Frontal cortex (tissue), 4 donors: Measurements from ENCODE around the gene TNPO3. TPM values are rescaled to one million over a fixed set of nuclear protein-coding genes. Genes with fewer than 3 reads are reported as not detected.
A peak's percentile ranks its signal among the peaks of the same experiment; 100 is the strongest.
"Not testable (repeated sequence)": the region's sequence is repeated elsewhere in the genome, so short reads cannot be mapped to it uniquely, and the experiment has no call there.

Experiments
- DNase-seq, 2 donors: peaks; one replicate each; pipeline ENCODE4 v3.0.0; 2012; ENCODE audit warnings: low spot score in 2 of 2
- FAIRE-seq: peaks from 2 replicates; lab custom pipeline; 2012; peaks lifted over from hg19 to GRCh38; lab: Jason Lieb, UNC
- small RNA-seq: library from RNA; depleted of rRNA; stranded (forward); fragments of <200 nt; gene quantifications from one replicate; pipeline ENCODE3, GENCODE V24; 2014
- total RNA-seq: library from RNA; depleted of rRNA; stranded (reverse); fragments of >200 nt; gene quantifications from one replicate; pipeline ENCODE4 v1.2.3, GENCODE V29; 2014
- donor health status: control.
- donor health status: control.
- donor health status: control.

Gene TNPO3
- total RNA-seq, 1 donor from 2014 or later: 101 TPM

- DNase-seq (no peak), FAIRE-seq (no peak)
Measured at GRCh38 chr7:128913870-128914565, 140.9 kb downstream of the TNPO3 start.

- not testable (repeated sequence) for FAIRE-seq, DNase-seq
Measured at GRCh38 chr7:128912709-128913495, 142.0 kb downstream of the TNPO3 start.

GRCh38 chr7:128912281-128912680 is 142.6 kb downstream of the TNPO3 start:
- FAIRE-seq: no peak
- no peak for DNase-seq

- FAIRE-seq: no peak
- DNase-seq: no peak
Measured at GRCh38 chr7:128911423-128912031, 143.4 kb downstream of the TNPO3 start.

DNA sequence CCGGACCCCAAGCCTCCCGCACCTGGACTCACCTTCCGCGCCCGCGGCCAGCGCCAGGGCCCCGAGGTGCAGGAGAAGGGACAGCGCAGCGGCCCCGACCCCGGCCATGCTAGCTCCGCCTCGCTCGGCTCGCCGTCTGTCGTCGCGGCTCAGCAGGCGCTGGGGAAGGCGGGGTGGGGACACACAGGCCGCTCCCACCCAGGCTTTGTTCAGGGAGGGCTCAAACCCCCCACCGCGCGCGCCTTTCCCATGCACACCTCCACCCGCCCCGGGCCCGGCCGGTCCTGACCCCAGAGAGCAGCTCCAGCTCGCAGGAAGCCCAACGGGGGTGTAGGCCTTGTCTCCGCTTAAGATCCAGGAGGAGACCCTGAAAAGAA is 144.4 kb downstream of the TNPO3 start, which contains the start of gene KCP:
Gene KCP (minus strand): TSS at position 141 of the 377 bp plus-strand sequence. CDS start 33 bp downstream, at position 108.
- no peak for FAIRE-seq

DNA sequence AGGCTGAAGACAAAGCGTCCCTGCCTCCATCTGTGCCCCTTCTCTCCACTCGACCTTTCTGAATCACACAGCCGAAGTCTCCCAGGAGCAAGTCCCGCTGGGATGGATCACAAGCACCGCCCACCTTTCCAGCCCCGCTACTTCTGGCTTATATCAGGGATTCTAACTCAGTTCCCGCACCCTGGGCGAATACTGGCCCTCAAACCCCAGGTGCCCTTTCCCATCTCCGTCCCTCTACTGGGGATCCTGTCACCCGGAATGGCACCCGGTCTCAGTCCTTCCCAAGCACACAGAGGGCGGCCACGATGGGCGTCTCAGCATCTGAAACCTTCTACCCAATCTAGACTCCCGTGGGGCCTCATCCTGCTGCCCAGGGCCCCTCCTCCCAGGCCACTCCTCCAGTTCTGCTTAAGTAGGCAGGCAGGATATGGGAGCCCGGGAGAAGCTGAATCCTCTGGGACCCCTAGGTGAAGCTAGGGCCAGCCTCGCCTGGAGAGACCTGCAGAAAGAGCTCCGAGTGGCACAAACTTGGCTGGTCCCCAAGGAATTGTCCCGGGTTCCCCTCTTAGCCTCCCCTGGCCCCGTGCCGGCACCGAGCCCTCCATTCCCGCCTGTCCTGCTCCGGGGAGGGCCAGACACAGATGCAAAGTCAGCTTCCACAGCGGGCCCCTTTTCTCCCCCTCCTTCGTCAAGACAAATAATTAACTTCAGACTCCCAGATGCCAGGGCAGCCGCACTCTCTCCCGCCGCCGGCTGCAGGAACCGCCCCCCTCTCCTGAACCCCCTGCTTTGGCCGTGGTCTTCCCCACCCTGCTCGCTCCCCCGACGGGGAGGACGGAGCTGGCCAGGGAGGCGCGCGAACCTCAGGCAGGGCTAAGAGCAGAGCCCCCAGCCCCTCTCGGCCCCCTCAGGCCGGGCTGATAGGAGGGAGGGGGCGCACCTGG is 145.0 kb downstream of the TNPO3 start:
- FAIRE-seq: no peak
- DNase-seq: no peak

More for the DNA sequence above, 144.4 kb downstream of the TNPO3 start, which contains the start of gene KCP:
- no peak for DNase-seq

DNA sequence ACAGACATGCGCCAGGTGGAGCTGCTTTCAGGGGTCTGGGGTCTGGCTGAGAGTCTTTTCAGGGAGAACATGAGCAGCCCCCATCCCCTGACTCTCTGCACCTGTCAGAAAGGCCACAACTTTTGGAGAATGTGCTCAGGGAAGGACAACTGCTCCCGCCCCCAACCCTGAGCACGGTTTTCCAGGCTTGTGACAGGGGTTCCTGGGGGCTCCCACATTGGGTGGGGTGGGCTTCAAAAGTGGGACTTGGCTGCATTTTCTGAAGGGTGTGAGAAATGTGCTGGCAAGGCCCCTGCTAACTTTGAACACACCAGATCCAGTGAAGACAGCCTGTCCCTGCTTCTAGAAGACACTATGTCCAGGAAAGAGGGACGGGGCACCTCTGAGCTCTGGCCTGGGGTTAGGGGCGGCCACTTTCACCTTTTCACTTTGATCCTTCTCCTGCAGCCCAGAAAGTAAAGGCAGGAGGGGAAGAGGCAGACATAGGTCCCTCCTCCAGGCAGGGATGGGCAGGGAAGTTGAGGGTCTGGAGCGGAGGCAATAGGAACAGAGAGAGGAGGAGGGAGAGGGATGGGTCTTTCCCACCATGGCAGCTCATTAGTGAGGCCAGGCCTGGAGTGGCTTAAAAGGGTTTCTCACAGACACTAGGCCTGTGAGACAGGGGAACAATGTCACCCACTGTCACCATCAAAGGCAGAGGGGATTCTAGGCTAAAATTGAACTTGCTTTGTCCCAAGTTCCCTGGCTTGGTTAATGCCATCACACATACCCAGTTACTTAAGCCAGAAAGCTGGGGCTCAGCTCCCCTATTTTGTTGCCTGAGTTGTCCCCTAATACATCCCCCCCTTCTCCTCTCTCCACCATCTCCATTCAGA is 145.9 kb downstream of the TNPO3 start:
- FAIRE-seq: no peak

GRCh38 chr7:128906766-128907559 is 147.9 kb downstream of the TNPO3 start:
- DNase-seq: no peak
- no peak for FAIRE-seq

More for the DNA sequence above, 145.9 kb downstream of the TNPO3 start:
- DNase-seq: no peak

DNA sequence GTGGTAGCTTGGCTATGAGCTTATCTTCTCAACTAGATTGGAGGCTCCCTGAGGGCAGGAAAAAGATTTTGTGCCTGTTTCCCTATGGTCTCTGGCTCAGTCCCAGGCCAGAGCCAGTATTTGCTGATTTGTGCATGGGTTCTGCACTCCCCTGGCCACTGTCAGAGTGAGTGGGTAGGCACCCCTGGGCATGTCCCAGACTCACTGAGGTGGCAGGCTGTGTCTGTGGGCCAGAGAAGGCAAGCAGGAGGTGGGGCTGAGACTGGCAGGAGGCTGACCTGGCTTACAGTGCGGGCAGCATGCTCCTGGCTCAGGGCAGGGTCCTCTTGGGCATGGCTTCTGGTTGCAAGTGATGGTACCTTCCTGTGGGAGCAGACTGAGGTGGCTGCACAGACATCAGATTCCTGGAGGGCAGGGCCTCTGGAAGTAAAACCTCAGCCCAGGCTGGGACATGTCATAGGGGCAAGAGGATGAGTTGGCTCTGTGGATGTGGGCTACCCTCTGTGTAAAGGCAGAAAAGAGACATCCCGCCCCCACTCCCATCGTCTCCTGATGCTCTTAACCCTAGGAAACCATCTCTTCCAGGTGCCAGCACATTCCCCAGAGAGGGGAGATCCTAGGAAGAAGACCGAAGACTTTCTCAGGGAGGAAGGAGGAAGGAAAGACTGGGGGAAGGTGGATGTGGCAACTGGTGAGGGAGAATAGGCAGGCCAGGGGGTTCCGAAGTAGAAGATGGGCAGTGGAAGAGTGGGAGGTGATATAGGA is 148.7 kb downstream of the TNPO3 start:
- FAIRE-seq (no peak), DNase-seq (no peak)

DNA sequence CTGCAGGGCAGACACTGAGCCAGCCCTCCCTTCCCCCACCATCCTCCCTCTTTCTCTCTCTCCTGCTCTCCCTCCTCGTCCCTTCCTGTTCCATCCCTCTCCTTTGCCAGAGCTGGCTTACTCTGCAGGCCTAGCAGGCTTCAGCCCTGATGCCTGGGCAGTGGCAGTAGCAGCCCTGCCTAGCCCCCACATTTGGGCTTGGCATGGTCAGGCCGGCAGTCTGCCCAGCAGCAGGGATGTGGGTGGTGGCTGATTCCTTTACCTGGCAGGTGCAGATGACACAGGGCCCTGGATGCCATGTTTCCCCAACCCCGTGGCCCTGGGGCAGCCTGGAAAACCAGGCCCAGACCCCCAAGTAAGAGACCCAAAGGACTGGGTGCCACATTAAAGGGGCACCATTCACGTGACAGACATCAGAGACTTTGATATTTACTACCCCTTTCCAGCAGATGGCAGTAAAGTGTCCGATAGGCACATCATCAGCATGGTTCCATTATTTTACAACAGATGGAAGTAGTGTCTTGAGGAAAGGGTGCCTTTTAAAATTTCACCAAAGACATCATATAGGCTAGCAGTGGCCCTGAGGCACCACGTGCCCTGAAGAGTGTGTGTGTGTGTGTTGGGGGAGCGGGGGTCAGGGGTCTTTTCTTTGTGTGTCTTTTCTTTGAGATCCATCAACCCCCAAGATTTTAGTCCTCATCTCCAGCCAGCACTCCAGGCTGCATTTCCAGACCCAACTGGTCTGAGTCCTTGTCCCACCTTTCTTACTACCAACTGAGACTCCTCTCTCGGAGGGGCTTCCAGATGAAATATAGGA is 150.3 kb downstream of the TNPO3 start:
- no peak for FAIRE-seq
- peak; percentile 57 to 66 for DNase-seq

Small RNA genes within 50 kb of the gene (small RNA-seq; reads per million reads assigned to genes)
- not detected for gene RN7SL306P

Other genes with a start within 250 kb of the TNPO3 start
- 2.4 TPM for gene FLNC, start 224.7 kb downstream of the TNPO3 start, total RNA-seq
- gene ATP6V1F, start 192.3 kb downstream of the TNPO3 start, total RNA-seq: 74.6 TPM
- 0.41 TPM for gene KCP, start 144.4 kb downstream of the TNPO3 start, total RNA-seq
- gene IRF5, start 117.2 kb downstream of the TNPO3 start, total RNA-seq: 1.2 TPM
- gene TSPAN33, start 89.6 kb upstream of the TNPO3 start, total RNA-seq: 4.1 TPM
- 8.6 TPM for gene SMO, start 133.5 kb upstream of the TNPO3 start, total RNA-seq
- gene AHCYL2, start 169.9 kb upstream of the TNPO3 start, total RNA-seq: 15.9 TPM